SK-N-SH treated with all-trans-retinoic acid at 6 μM for 48 hours (cell line): ENCODE results near the gene PDE1A.

Experiments
- ISL1 ChIP-seq: fragments of 250-450 bp; sonication (Bioruptor Pico); IDR thresholded peaks from 2 replicates; pipeline ENCODE4 v2.1.2; 2022; ENCODE audit warnings: mild to moderate bottlenecking, moderate library complexity
- PPARA ChIP-seq: fragments of 250-450 bp; sonication (Bioruptor Pico); IDR thresholded peaks from 2 replicates; pipeline ENCODE4 v1.5.0; 2020; ENCODE audit warnings: mild to moderate bottlenecking, borderline replicate concordance
- SNAI2 ChIP-seq: fragments of 250-450 bp; sonication (Bioruptor Pico); IDR thresholded peaks from 2 replicates; pipeline ENCODE4 v1.5.0; 2020; ENCODE audit warnings: mild to moderate bottlenecking, moderate library complexity
- ZFP30 ChIP-seq: fragments of 450-650 bp; formaldehyde crosslinking; IDR thresholded peaks from 2 replicates; pipeline ENCODE4 v1.5.0; 2022; ENCODE audit warnings: mild to moderate bottlenecking, moderate library complexity
- ZNF565 ChIP-seq: fragments of 450-650 bp; formaldehyde crosslinking; conservative IDR thresholded peaks from 2 replicates; pipeline ENCODE4 v1.5.0; 2020; ENCODE audit warnings: low read depth, mild to moderate bottlenecking, moderate library complexity
- ZNF70 ChIP-seq: fragments of 450-650 bp; formaldehyde crosslinking; IDR thresholded peaks from 2 replicates; pipeline ENCODE4 v1.5.0; 2020; ENCODE audit warnings: mild to moderate bottlenecking, moderate library complexity
- TF ChIP-seq, protein P1 (sequence below): fragments of 250-450 bp; sonication (Bioruptor Pico); IDR thresholded peaks from 2 replicates; pipeline ENCODE4 v1.5.1; 2020; ENCODE audit warnings: low read depth, mild to moderate bottlenecking, moderate library complexity
- TF ChIP-seq, protein P2 (sequence below): fragments of 250-450 bp; sonication (Bioruptor Pico); IDR thresholded peaks from 2 replicates; pipeline ENCODE4 v1.8.0; 2020; ENCODE audit warnings: mild to moderate bottlenecking, moderate library complexity, borderline replicate concordance

GRCh38 chr2:182103526-182103925 lies 323.3 kb downstream of the PDE1A start:
- no peak for TF ChIP-seq ZNF565 (CRISPR knock-in tag)
- no peak for TF ChIP-seq ZFP30 (CRISPR knock-in tag)
- no peak for TF ChIP-seq ZNF70 (CRISPR knock-in tag)
- TF ChIP-seq, protein P1, sequence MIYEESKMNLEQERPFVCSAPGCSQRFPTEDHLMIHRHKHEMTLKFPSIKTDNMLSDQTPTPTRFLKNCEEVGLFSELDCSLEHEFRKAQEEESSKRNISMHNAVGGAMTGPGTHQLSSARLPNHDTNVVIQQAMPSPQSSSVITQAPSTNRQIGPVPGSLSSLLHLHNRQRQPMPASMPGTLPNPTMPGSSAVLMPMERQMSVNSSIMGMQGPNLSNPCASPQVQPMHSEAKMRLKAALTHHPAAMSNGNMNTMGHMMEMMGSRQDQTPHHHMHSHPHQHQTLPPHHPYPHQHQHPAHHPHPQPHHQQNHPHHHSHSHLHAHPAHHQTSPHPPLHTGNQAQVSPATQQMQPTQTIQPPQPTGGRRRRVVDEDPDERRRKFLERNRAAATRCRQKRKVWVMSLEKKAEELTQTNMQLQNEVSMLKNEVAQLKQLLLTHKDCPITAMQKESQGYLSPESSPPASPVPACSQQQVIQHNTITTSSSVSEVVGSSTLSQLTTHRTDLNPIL (CRISPR knock-in tag), result no peak
- TF ChIP-seq, protein P2, sequence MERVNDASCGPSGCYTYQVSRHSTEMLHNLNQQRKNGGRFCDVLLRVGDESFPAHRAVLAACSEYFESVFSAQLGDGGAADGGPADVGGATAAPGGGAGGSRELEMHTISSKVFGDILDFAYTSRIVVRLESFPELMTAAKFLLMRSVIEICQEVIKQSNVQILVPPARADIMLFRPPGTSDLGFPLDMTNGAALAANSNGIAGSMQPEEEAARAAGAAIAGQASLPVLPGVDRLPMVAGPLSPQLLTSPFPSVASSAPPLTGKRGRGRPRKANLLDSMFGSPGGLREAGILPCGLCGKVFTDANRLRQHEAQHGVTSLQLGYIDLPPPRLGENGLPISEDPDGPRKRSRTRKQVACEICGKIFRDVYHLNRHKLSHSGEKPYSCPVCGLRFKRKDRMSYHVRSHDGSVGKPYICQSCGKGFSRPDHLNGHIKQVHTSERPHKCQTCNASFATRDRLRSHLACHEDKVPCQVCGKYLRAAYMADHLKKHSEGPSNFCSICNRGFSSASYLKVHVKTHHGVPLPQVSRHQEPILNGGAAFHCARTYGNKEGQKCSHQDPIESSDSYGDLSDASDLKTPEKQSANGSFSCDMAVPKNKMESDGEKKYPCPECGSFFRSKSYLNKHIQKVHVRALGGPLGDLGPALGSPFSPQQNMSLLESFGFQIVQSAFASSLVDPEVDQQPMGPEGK, result no peak
- TF ChIP-seq SNAI2 (CRISPR knock-in tag), result no peak
- no peak for TF ChIP-seq ISL1 (CRISPR knock-in tag)
- TF ChIP-seq PPARA (CRISPR knock-in tag), result no peak
